Glomerular endothelial cell (primary cell): Measurements from ENCODE around the gene SDR42E1. TPM values are rescaled to one million over a fixed set of nuclear protein-coding genes. Genes with fewer than 3 reads are reported as not detected.
"Not testable (repeated sequence)": the region's sequence is repeated elsewhere in the genome, so short reads cannot be mapped to it uniquely, and the experiment has no call there.

Source experiments
- DNase-seq: peaks from one replicate; pipeline ENCODE4 v3.0.0-alpha.2; 2011; ENCODE audit warnings: low read depth, low spot score; ENCODE audit errors: extremely low read depth
- total RNA-seq: library from RNA; depleted of rRNA; stranded (reverse); fragments of >200 nt; gene quantifications from 2 replicates; pipeline ENCODE4 v1.2.3, GENCODE V29; 2015

Gene SDR42E1
- total RNA-seq, 1 donor from 2014 or later, result 3.5 TPM

DNA sequence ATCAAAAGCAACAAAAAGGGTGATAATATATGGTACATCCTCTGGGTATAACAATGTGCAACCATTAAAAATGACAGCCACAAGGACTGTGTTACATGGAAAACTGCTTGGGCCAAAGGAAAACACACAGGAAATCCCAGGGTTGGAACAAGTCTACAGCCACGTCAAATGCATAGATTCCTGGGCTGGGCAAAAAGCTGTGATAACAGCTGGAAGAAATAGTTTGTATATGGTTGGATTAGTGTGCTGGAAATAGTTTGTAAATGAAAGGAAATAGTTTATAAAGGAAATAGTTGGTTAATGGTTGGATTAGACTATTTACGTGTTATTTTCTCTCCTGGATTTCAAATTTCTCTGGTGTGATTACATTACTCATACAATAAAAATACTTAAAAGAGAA lies 26.4 kb upstream of the SDR42E1 start:
- no peak for DNase-seq

DNA sequence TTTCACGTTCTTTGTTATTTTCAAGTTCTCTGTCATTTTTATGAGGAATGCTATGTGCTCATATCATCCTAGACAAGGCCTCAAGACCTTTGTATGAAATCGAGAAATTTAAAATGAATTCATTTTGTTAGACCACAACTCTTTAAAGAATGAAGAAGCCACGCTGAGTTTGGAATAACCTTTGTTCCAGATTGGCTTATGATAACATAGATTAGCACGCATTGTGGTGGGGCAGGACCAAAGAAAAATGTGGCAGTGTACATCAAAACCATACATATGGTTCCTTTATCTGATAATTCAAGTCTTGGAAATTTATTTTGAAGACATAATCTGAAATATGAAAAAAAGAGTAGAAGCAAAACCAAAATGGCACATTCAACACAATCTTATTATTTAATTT lies 26.0 kb upstream of the SDR42E1 start:
- DNase-seq, result no peak

DNA sequence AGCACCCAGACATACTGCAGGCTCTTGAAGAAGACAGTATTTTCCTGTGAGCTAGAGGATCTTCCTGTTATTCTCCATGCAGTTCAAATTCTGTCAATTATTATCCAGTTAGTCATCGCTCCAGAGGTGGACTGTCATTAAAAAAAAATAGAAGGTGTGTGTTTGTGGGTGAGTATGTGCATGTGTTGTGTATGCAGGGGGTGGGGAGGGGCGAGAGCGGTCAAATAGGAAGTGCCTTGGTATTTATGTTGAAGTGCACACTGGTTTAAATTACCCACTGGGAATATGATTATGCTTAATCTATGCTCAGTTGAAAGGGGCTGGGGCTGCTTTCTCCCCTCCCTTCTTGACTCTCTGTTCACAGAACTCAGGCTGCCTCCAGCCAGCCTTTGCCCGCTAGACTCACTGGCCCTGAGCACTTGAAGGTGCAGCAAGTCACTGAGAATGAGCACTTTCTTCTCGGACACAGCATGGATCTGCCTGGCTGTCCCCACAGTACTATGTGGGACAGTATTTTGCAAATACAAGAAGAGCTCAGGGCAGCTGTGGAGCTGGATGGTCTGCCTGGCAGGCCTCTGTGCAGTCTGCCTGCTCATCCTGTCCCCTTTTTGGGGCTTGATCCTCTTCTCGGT lies 23.8 kb upstream of the SDR42E1 start, which contains the start of gene HSD17B2:
Gene HSD17B2, plus strand, starts transcription at position 273 of the 632 bp plus-strand sequence. Its CDS starts 172 bp downstream, at position 445.
- no peak for DNase-seq

DNA sequence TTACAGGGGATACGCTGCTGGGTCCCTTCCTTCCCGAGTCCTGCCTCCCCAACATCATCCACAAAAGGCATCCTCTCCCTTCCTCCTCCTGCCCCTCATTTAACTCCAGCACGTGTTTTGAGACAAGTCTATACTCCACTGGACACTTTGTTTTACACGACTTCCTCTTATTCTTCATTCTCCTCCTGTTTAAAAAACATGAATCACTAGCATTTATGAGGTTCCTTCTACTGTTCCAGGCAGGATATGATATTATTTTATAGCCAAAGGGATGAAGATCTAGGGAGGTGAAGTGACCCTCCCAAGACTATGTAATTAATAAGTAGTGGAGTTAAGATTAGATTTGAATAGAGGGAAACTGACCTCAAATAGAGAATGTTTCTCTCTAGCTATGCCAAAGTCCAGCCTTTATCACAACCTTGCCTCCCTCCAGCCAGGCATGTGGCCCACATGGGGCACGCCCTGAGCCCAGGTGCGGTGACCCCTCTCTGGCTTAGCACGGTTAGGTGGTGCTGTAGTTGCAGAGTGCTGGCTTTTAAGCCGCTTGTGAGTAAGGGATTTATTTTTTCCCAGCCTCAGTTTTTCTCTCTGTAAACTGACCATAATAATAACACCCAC lies 22.5 kb upstream of the SDR42E1 start:
- no peak for DNase-seq

DNA sequence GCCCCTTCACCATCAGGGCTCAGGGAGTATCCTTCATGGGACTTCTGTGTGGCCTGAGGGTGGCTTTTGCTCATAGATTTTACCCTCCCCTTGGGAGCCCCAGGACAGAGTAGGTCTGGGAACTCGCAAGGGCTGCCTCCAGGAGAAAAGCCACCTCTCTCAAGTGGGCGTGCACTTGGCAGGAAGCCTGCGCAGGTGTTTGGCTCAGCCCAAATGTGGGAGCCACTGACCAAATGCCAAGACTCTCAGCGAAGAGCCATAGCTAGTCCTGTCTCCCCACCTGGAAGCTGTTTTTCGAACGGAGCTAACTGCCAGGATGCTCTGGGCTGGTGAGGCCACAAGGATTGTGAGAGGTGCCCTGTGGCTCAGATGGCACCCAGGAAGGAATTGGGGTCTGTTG lies 21.7 kb upstream of the SDR42E1 start:
- DNase-seq, result no peak

DNA sequence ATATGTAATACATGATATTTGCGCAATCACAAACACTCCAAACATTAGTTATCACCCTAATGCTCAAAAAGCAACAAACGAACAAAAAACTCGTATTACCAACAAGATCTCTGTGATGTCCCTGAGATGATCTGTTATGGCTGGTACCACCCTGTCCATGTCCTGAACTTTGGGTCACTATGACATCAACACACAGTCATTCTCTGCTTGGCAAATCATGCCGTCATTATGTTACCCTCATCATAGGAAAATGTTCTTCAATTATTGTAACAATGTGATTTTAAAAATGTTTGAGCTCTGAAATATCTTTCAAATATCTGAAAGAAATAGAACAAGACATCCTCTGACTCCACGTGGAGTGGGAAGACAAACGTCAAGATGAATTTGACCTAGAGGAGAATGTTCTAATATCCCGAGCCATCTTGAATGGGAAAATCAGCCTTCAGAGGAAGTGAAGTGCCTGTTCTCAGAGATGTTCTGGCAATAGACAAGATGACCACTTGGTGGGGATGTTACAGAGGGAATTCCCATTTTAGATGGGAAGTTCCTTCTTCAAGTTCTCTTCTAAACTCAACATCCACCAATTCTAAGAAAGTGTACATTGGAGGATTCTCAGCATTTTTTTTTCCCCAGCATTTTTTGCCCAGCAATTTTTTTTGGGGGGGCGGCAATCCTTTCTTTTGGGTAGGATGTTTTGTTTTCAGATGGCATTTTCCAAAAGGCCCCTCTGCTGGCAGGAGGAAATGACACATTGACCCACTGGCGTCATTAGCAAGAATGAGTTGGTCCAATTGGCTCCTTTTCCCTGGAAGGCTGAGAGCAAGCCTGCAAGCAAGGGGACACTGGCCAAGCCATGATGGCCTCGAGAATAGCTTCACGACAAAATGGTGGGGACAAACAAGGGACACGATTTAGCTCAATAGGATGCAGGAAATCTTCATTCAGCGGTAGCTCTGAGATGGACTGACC lies 20.1 kb upstream of the SDR42E1 start:
- no peak for DNase-seq

DNA sequence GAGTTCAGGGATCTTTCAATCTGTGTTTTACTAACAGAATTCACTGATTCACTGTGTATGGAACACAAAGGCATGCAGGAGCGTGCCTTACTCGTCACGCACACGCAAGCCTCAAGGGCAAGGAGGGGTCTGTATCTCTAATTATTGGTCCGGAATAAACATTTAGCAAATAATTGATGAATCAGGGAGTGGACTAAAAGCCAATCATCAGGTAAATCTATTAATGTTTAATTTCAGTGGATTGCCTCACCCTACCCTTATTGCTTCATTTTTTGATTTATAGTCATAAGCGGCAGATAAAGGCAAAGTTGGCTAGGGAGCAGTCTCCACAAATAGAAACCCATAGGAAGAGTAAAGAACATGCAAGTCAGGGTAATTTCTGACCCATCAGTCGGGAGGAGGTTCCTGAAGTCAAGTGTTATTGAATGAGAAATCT lies 16.4 kb upstream of the SDR42E1 start:
- no peak for DNase-seq

DNA sequence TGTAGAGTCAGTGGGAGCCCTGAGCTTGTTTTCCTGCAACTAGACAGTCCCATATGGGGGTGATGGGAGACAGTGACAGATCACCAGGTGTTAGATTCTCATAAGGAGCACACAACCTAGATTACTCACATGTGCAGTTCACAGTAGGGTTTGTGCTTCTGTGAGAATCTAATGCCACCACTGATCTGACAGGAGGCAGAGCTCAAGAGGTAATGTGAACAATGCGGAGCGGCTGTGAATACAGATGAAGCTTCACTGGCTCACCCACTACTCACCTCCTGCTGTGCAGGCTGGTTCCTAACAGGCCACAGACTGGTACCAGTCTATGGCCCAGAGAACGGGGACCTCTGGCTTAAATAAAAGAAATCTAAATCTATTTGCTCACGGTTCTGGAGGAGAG lies 13.6 kb upstream of the SDR42E1 start:
- no peak for DNase-seq

DNA sequence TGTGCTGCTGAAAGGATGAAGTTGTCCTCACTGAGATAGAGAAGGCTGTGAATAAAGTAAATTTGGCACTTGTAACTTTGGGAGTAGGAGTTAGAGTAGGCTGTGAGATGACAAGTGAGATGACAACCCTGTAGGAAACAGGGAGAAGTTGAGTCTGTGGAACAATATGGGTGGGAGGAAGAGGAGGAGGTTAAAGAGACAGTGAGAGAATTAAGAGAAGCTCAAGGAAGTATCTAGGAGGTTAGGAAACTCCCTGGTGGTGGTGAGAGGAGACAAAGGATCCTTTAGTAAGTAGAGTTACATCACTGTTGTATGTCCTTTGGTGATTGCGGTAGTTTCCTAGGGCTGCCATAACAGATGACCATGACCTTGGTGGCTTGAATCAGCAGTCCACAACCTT lies 13.0 kb upstream of the SDR42E1 start:
- DNase-seq, result no peak

DNA sequence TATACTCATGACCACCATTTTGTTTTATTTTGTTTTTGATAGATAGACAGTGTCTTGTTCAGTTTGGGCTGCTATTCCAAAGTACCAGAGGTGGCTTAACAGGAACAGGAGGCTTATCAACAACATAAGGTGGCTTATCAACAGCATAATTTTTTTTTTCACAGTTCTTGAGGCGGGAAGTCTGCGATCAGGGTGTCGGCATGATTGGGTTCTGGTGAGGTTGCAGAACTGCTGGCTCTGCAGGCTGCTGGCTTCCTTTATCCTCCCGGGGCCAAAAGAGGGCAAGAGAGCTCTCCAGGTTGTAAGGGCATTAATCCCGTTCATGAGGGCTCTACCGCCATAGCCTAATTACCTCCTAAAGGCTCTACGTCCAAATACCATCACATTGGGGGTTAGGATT lies 11.9 kb upstream of the SDR42E1 start:
- DNase-seq, result no peak

DNA sequence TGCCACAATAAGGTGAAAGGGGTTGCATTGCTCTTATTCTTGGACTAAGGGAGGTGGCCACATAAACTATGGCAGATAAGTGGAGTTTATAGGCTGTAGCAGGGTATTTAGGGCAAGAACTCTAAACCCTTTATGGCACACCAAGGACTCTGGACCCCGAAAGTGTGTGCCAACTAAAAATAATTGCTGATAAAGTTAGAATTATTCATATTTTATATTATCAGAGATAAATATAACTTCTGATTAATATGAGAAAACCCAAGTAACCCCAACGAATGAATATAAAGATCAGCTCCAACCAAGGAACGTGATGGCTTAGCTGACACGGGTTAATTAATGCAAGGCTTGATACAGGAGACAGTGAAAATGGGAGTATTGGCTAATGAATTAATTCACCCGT lies 8.8 kb upstream of the SDR42E1 start:
- DNase-seq, result no peak

DNA sequence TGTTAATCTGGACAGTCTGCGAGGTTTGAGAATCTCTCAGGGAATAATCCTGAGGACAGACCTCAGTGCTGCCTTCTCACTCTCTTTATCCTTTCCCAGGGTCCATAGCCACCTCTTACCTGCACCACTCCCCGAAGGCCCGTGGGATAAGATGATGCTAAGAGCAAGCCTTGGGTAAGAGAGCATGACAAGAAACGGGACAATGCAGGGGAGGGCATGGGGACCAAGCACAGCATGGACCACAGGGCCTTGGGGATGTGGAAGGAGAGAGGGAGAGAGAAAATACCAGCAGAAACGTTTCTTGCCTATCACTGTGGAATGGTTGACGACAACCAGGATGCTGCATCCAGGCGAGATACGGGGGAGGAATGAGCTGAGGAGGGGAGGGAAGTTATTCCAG lies 8.3 kb upstream of the SDR42E1 start:
- DNase-seq, result no peak

DNA sequence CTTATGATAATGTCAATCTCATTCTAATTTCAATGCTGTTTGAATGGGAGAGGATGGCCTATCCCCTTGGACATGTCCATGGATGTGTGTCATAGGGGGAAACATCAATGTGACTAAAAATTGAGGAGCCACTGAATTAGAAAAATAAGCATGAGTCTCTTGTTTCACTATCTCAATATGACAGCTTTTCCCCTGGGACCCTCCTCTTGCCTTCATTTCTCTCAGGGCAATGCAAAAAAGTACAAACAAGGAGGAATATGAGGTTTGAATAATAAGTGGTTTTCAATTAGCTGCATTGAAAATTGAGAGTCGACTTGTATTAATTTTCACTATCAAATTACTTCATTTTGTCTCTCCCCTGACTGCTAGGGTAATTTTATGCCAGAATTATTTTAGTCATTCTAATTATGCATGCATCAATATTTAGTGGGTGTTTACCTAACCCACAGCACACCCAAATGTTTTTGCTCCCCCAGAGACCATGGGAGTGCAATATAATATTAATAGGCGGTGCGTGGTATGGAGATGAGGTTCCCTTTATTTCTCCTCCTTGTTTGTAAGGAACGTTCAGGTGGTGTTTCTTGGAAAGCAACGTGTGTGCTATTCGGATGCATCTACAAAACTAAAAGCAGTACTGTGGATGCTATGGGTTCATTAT lies 6.8 kb upstream of the SDR42E1 start:
- DNase-seq, result no peak

DNA sequence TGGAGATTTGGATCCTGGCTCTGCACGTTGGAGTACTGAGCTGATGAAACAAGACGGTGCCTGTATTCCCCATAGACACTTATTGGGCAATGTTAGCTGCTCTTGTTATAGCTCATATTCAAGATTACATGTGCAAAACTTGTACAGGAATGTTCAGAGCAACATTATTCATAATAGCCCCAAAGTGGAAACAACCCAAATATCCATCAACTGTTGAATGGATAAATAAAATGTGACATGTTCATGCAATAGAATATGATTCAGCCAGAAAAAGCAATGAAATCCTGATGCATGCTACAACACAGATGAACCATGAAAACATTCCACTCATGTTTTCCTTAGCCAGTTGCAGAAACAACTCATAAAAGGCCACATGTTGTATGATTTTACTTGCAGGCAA lies 5.7 kb upstream of the SDR42E1 start:
- no peak for DNase-seq

DNA sequence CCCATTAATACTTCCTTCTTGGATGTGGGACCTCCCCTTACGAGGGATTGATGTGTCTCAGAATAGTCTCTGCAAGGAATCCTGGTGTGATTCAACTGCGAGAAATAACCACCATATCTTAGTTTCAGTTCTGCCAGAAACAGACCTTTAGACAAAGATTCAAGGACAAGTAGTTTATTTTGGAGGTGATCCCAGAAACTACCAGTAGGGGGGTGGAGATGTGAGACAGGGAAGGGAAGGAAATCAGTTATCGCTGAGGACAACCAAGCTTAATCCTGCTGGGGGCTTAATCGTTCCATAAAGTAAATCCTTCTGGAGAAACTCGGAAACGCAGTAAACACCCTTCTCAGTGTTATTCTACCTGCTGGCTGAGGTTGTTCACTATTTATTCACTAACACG lies 5.0 kb upstream of the SDR42E1 start:
- no peak for DNase-seq

DNA sequence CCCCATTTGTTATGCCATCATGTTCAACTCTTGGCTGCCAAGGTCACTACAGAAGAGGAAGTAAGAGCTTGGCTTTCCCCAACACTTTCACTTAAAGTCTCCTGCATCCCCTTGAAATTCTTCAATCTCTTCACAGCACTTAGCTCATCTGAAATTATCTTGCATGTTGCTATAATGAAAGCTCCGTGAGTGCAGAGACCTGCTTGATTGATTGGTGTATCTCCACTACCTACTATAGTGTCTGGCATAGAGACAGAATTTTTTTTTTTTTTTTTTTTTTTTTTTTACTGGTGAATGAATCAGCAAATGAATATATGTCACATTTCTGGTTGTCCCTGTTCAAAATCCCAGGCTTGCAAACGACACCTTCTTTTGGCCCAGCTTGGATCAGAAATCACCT lies 1.9 kb upstream of the SDR42E1 start:
- no peak for DNase-seq

DNA sequence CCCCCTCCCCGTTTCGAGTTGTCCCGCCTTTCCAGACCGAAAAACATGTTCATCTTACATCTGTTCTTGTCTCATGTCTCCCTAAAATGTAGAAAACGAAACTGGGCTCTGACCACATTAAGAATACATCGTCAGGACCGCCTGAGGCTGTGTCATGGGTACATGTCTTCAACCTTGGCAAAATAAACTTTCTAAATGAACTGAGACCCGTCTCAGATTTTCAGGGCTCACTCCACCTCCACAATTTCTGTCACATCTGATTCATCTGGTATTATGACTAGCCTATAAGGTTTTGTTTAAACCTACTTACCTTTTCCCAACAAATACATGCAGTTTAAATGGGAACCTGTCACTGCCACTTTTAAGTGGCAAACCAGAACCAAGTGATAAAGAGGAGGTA lies 621 bp downstream of the SDR42E1 start:
- DNase-seq, result no peak

DNA sequence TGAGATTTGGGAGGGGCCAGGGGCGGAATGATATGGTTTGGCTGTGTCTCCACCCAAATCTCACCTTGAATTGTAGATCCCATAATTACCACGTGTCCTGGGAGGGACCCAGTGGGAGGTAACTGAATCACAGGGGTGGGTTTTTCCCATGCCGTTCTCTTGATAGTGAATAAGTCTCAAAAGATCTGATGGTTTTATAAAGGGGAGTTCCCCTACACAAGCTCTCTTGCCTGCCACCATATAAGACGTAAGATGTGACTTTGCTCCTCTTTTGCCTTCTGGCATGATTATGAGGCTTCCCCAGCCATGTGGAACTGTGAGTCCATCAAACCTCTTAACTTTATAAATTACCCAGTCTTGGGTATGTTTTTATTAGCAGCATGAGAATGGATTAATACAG lies 1.5 kb downstream of the SDR42E1 start:
- not testable (repeated sequence) for DNase-seq

DNA sequence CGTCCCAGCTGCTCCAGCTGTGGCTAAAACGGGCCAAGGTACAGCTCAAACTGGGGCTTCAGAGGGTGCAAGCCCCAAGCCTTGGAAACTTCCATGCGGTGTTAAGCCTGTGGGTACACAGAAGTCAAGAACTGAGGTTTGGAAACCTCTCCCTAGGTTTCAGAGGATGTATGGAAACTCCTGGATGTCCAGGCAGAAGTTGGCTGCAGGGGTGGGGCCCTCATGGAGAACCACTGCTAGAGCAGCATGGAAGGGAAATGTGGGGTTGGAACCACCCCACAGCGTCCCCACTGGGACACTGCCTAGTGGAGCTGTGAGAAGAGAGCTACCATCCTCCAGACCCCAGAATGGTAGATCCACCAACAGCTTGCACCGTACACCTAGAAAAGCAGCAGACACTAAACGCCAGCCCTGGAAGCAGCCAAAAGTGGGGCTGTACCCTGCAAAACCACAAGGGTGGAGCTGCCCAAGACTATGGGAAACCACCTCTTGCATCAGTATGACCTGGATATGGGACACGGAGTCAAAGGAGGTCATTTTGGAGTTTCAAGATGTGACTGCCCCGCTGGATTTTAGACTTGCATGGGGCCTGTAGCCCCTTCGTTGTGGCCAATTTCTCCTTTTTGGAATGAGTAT lies 2.2 kb downstream of the SDR42E1 start:
- DNase-seq, result no peak

DNA sequence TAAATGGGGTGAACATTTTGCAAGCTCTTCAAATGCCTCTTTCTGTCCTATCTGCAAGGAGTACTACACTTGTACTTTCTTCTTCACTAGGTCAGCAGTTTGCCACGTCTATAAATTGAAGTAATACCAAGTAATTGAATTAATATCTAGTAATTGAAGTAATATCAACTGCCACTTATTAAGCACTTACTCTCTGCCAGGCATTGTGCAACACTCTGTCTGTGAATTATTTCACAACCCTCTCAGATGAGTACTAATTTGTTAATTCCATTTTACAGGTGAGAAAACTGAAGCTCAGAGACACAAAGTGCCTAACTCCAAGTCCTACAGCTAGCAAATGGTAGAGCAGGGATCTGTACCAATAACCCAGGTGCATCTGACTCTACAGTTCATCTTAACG lies 4.1 kb downstream of the SDR42E1 start:
- no peak for DNase-seq

DNA sequence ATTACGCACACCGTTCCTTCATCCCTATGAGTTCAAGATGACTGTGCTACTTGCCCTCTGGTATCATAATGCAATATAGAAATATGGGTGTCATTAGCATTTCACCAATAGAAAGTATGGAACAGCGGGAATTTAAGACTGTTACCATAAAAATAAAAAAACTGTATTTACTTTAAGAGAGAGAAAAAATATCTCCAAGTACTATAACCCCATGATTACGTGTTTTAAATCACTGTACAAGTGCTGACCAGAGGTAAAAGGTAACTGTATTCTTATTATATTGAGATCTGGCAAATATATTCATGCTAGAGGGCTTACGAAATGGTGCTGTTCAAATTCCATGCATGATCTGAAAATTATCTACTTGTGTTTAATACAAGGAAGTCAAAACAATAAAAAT lies 5.2 kb downstream of the SDR42E1 start:
- no peak for DNase-seq
